Aorta (tissue), 5 donors: Measurements from ENCODE around the gene SLC9A7. TPM values are rescaled to one million over a fixed set of nuclear protein-coding genes. Genes with fewer than 3 reads are reported as not detected.

ENCODE experiments used
- ATAC-seq: fragments of 200-7000 bp; cut with Tn5 transposase; one replicate; pipeline ENCODE4 v1.9.1; 2022; ENCODE audit warnings: moderate library complexity; ENCODE audit not compliant: low FRiP score
- DNase-seq, 2 donors: peaks; one replicate each; pipeline ENCODE4 v3.0.0-alpha.2; 2020
- H3K27ac ChIP-seq, 2 donors: one replicate each; pipeline ENCODE4 v1.5.1; 2013; ENCODE audit warnings: low read length in 2 of 2, mild to moderate bottlenecking in 2 of 2, moderate library complexity in 2 of 2, control low read depth in 1 of 2, inconsistent platforms in 1 of 2, low read depth in 1 of 2
- H3K27me3 ChIP-seq, 2 donors: one replicate each; pipeline ENCODE4 v1.6.1; 2013; ENCODE audit warnings: control low read depth in 1 of 2, low read length in 1 of 2, mild to moderate bottlenecking in 1 of 2, moderate library complexity in 1 of 2; ENCODE audit not compliant: insufficient read depth in 2 of 2, control insufficient read depth in 1 of 2
- H3K36me3 ChIP-seq, 2 donors: one replicate each; pipeline ENCODE4 v1.6.1; 2013; ENCODE audit warnings: control low read depth in 1 of 2, low read length in 1 of 2, mild to moderate bottlenecking in 1 of 2; ENCODE audit not compliant: insufficient read depth in 2 of 2, control insufficient read depth in 1 of 2
- H3K4me1 ChIP-seq, 2 donors: one replicate each; pipeline ENCODE4 v1.6.1; 2013; ENCODE audit warnings: low read length in 2 of 2, control low read depth in 1 of 2, mild to moderate bottlenecking in 1 of 2, moderate library complexity in 1 of 2; ENCODE audit not compliant: insufficient read depth in 2 of 2, control insufficient read depth in 1 of 2
- H3K4me3 ChIP-seq, 2 donors: one replicate each; pipeline ENCODE4 v1.5.1; 2013; ENCODE audit warnings: low read length in 2 of 2, control low read depth in 1 of 2, mild to moderate bottlenecking in 1 of 2
- H3K9me3 ChIP-seq: one replicate; pipeline ENCODE4 v1.6.1; 2013; ENCODE audit warnings: mild to moderate bottlenecking, low read length; ENCODE audit not compliant: control insufficient read depth
- WGBS, 2 donors: extraction: QIAGEN DNeasy Blood & Tissue Kit; methylation state at CpG; one replicate each; pipeline ENCODE4 v1.1.7; 2013; 5-methylcytosine and 5-hydroxymethylcytosine counted together
- intact Hi-C, 2 donors: fragments of 100-400 bp; cut with DNase I; formaldehyde crosslinking; loops; one replicate each; pipeline versions ENCODE4 v1.14.2 to v1.15.0; 2022
- polyA plus RNA-seq, 2 donors: library from polyadenylated mRNA; stranded (reverse); fragments of 200-250 nt; gene quantifications; one replicate each; pipeline ENCODE4 v1.2.3, GENCODE V29; 2013
- total RNA-seq, 2 donors: library from RNA; stranded (reverse); fragmentation: NEBNext Ultra II Directional; extraction: Animal tissue kit (Norgen Biotek cat#: 25700); gene quantifications; one replicate each; pipeline ENCODE4 v1.2.1, GENCODE V29; 2021
- donor health status: healthy with polysubstance abuse.
- donor health status: Bipolar disorder and iron deficiency.
- donor health status: DM: no; HTN: no; CAD: no.
- donor health status: DM: no; HTN: no; CAD: no.
- donor health status: DM: yes; HTN: yes; CAD: no.

The SLC9A7 gene
- total and polyA plus RNA-seq, 4 donors = 0.33 to 3.0 (median 1.4) TPM

DNA sequence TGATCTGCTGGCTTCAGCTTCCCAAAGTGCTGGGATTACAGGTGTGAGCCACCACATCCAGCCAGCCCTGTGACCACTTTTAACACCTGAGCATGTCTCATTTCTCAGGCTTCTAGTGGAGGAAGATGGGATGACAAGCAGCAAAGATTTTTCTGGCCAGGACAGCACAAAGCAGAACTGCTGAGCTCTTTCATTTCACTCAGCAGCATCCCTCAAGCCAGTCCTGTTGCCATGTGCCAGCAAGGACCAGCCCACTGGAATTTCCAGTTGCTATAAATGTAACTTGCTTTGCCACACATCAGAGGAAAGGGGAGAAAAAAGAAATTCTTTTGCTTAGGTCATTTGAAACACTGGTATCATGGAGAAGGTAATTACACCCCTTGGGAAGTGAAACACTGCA, 75.9 kb downstream of the SLC9A7 start:
- intact Hi-C loops = loop anchor here in 1 of 2 donors (10.0 kb wide), 1 partner anchor 108 kb away; the partner anchor contains the start of gene CHST7
- ATAC-seq = no peak

DNA sequence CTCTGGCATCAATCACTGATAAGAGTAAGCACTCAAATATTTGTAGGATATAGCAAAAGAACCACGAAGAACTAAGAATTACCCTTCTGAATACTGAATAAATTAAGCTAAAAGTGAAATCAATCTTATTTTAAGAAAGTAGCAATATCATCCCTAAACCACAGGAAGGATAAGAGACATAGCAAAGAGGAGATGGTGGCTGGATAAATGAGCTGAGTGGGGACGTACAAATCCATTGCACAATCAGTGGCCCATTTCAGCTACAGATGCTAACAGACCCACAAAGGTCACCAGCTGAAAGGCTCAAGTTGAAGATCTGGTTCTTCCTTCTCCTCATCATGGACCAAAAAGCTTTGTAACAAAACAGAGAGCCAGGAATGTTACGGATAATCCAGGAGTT, 77.1 kb downstream of the SLC9A7 start:
- intact Hi-C loops = loop anchor here in 1 of 2 donors (10.0 kb wide), 1 partner anchor 107 kb away; the partner anchor contains the start of gene CHST7

More for the DNA sequence above, 75.9 kb downstream of the SLC9A7 start:
- DNase-seq = no peak
- Histone ChIP-seq H3K4me3 (no peak overlapping the region), H3K4me1 (no peaks in the 10 kb centered on the region), H3K27me3 (no peaks in the 10 kb centered on the region), H3K27ac (no peak overlapping the region), H3K36me3 (no peaks in the 10 kb centered on the region), H3K9me3 (no peaks in the 10 kb centered on the region)

DNA sequence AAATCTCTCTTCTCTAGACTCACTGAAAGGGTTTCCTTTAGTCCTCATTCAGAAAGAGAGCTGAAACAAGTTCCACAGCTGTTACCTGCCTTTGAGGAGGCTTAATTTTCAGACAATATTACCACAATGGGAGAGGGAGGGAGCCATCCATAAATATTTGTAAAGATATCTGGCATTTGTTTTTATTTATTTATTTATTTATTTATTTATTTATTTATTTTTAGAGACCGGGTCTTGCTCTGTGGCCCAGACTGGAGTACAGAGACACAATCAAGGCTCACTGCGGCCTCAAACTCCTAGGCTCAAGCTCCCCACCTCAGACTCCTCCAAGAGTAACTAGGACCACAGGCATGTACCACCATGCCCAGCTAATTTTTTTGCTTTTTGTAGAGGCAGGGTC, 80.7 kb downstream of the SLC9A7 start:
- Histone ChIP-seq H3K4me3 (no peak overlapping the region), H3K36me3 (no peaks in the 10 kb centered on the region), H3K27me3 (no peaks in the 10 kb centered on the region), H3K27ac (no peak overlapping the region), H3K9me3 (no peaks in the 10 kb centered on the region), H3K4me1 (no peaks in the 10 kb centered on the region)
- 93 to 94% methylated on average over 2 of the region's 2 CpGs for WGBS, 2 donors
- intact Hi-C loops = no loop called here
- ATAC-seq (no peak), DNase-seq (no peak)

More for the DNA sequence above, 77.1 kb downstream of the SLC9A7 start:
- no peaks in the 10 kb centered on the region for H3K4me1 ChIP-seq
- DNase-seq (no peak), ATAC-seq (no peak)
- H3K27me3 ChIP-seq = no peaks in the 10 kb centered on the region
- H3K9me3 ChIP-seq = no peaks in the 10 kb centered on the region
- H3K4me3 ChIP-seq = no peak overlapping the region
- H3K27ac ChIP-seq = no peak overlapping the region
- 58 to 88% methylated on average over 3 of the region's 3 CpGs for WGBS, 2 donors
- H3K36me3 ChIP-seq = no peaks in the 10 kb centered on the region

DNA sequence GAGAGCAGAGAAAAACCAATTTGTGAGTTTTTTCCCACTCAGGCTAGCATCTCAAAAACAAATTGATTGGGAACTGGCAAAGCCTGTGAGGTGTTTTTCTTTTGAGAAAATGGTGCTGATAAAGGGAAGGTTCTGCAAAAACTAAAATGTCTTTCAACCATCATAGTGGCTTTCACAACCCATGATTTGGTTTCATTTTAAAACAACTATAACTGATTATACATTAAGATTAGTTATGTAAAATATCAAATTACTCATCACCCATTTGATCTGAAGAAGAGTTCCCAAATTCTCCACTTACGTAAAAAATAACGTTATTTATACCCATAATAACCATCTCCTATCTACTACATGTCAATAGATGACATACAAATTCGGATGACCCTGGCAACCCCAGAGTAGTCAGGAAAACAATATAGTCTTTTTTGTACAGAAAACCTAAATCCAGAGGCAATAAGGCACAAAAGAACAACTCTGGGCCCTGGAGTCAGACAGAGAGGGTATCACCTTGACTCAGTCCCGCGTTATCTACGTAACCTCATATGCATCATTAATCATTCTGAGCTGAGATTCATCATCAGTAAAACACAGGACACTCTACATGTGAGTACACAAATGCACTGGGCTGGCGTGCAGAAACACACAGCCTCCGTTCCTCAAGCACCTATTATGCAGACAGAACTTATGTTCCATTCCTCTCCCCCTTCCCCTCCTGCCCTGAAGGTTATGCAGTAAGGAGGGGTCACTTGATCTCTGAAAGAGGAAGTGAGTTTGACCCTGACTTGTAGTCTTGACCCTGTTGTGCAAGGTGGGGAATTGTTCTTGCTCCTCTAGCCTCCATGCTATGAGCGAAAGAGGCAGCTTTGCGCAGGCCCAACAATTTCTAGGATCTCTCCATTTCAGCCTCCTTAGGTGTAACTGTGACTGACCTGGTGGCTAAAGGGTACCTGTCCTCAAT, 82.2 kb downstream of the SLC9A7 start:
- no peaks in the 10 kb centered on the region for H3K36me3 ChIP-seq
- no peaks in the 10 kb centered on the region for H3K27me3 ChIP-seq
- no peak for ATAC-seq
- no peaks in the 10 kb centered on the region for H3K9me3 ChIP-seq
- no peak for DNase-seq
- no peak overlapping the region for H3K4me3 ChIP-seq
- no peak overlapping the region for H3K27ac ChIP-seq
- no peaks in the 10 kb centered on the region for H3K4me1 ChIP-seq
- intact Hi-C loops = no loop called here
- 84 to 94% methylated on average over 10 of the region's 10 CpGs for WGBS, 2 donors

DNA sequence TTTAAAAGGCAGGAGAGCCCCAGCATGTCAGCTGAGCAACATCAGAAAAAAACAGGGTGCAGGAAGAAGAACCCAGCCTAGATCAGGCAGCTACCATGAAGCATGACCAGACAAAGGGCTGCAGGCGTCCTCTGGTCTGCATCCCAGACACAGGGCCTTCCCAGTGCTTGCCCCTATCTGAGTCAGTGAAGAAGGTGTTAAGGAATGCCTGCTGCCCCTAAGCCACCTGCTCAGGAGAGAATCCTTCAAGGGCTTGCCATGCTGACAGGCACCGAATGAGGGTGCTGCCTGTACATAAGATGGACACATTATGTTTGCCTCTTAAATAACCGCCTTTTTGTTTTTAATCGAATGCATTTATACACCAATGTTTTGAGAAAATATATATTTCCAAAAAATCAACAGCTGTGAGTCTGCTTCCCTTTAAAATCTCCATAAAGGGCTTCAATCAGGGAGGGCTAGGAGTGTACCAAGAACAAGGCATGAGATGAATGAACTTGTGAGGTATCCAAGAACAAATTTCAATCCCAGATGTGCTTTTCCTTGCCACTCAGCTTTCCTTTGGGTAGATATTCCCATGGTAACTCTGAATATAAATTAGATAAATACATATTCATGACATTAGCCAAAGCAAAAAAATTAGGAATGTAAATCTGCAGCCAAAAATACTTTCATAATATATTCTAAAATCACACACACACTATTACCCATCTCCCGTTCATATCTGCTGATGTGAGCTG, 85.1 kb downstream of the SLC9A7 start:
- ATAC-seq = no peak
- DNase-seq = no peak
- Histone ChIP-seq H3K4me1 (no peaks in the 10 kb centered on the region), H3K36me3 (no peaks in the 10 kb centered on the region), H3K9me3 (no peaks in the 10 kb centered on the region), H3K27me3 (no peaks in the 10 kb centered on the region), H3K27ac (no peak overlapping the region), H3K4me3 (no peak overlapping the region)
- intact Hi-C loops = no loop called here
- 77 to 93% methylated on average over 5 of the region's 5 CpGs for WGBS, 2 donors

DNA sequence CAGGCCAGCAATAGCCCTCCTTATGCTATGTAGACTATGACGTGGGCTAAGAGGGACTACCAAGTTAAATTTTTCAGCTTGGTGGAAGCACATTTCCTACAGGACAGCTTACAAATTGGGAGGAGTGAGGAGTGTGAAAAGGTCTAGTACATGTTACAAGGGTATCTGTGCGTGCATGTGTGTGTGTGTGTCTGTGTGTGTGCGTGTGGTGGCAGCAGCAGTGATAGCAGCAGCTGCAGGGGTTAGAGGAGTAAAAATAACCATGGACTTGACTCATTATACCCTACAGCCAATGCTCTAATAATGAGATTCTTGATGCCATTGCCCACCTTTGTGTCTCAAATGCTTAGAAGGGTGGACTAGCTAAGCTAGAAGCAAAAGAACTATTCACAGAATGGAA, 88.6 kb downstream of the SLC9A7 start:
- ATAC-seq = no peak
- 56 to 94% methylated on average over 3 of the region's 3 CpGs for WGBS, 2 donors
- intact Hi-C loops = no loop called here

DNA sequence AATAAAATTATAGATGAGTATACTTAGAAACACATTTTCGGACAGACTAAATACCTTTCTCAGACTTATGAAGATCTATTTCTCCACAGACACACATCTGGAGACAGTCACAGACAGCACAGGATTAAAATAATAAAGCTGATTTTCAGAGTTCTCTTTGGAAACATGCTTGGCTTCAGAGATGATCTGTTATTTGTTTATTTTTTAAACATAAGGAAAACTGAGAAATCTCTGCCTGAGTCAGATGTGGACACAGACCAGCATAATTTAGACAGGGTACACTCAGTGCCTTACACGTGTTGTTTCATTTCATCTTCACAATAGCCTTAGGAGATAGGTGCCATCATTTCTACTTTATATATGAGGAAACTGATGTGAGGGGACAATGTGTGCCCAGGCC, 92.1 kb downstream of the SLC9A7 start:
- WGBS, 2 donors = 66 to 92% methylated on average over 2 of the region's 2 CpGs
- intact Hi-C loops = no loop called here

More for the DNA sequence above, 88.6 kb downstream of the SLC9A7 start:
- H3K9me3 ChIP-seq = no peaks in the 10 kb centered on the region
- H3K4me1 ChIP-seq = no peaks in the 10 kb centered on the region
- H3K36me3 ChIP-seq = no peaks in the 10 kb centered on the region
- no peak overlapping the region for H3K27ac ChIP-seq
- no peak overlapping the region for H3K4me3 ChIP-seq
- no peak for DNase-seq
- no peaks in the 10 kb centered on the region for H3K27me3 ChIP-seq

DNA sequence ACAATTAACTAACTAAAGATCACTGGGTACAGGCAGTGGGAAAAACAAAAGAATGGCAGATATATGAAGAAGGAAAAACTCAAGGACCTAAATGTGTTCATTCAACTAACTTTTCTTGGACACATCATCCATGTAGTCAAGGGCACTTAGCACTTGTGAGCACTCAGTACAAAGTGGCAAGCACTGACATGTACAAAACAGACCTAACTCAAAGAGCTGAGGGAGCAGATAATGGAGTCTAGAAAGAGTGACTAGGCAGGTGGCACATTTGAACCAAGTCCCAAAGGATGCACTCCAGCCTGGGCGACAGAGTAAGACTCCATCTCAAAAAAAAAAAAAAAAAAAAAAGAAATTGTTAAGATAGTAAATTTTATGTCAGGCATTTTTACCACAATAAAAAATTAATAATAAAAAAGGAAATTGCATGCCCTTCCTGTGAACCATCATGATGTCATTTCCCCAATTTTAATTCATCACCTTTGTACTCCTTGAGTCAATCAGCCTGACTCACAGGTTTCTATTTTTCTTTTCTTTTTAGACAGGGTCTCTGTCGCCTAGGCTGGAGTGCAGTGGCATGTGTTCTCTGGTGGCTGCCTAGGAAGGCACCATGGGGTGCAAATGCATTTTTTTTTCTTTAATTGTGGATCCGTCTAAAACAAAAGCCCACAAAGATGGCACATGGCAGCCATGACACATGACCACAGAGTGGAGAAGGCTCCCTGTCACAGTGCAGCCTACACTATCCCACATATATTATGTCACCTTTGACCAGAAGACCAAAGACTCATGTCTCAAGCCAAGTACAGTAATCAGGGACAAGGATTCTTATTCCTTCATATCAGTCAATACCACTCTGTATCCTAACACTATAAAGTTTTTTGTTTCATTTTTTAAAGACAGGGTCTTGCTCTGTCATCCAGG, 93.4 kb downstream of the SLC9A7 start:
- Histone ChIP-seq H3K4me3 (no peak overlapping the region), H3K4me1 (no peaks in the 10 kb centered on the region), H3K36me3 (no peaks in the 10 kb centered on the region), H3K27me3 (no peaks in the 10 kb centered on the region), H3K27ac (no peak overlapping the region), H3K9me3 (no peaks in the 10 kb centered on the region)
- intact Hi-C loops = no loop called here
- no peak for DNase-seq
- ATAC-seq = no peak
- WGBS, 2 donors = 71 to 87% methylated on average over 3 of the region's 3 CpGs

More for the DNA sequence above, 92.1 kb downstream of the SLC9A7 start:
- Histone ChIP-seq H3K27me3 (no peaks in the 10 kb centered on the region), H3K4me3 (no peak overlapping the region), H3K9me3 (no peaks in the 10 kb centered on the region), H3K36me3 (no peaks in the 10 kb centered on the region), H3K4me1 (no peaks in the 10 kb centered on the region), H3K27ac (no peak overlapping the region)
- no peak for ATAC-seq
- no peak for DNase-seq
